Pancreas (tissue), 10 donors: ENCODE data around the gene SRP9. TPM values are rescaled to one million over a fixed set of nuclear protein-coding genes. Genes with fewer than 3 reads are reported as not detected.
"Not testable (repeated sequence)": the region's sequence is repeated elsewhere in the genome, so short reads cannot be mapped to it uniquely, and the experiment has no call there.

ENCODE experiments used
- ATAC-seq, 4 donors: fragments of 200-7000 bp; cut with Tn5 transposase; one replicate each; pipeline versions ENCODE4 v1.8.0 to v1.9.1; 2020; ENCODE audit warnings: mild to moderate bottlenecking in 4 of 4, moderate library complexity in 4 of 4
- DNase-seq, 6 donors: peaks; one replicate each; pipeline ENCODE4 v3.0.0-alpha.2; 2020
- FAIRE-seq: peaks from 2 replicates; lab custom pipeline; 2012; peaks lifted over from hg19 to GRCh38; lab: Jason Lieb, UNC
- H3K27ac ChIP-seq, 4 donors: fragments of 200-600 bp; sonication (generic); 1 replicate in 3 of 4; 2 replicates in 1 of 4; pipeline versions ENCODE4 v1.5.0 to v1.8.0; 2020
- H3K27me3 ChIP-seq, 4 donors: fragments of 200-600 bp; one replicate each; pipeline ENCODE4 v1.8.0; 2021
- H3K36me3 ChIP-seq, 3 donors: fragments of 200-600 bp; sonication (generic) in 1 of 3; one replicate each; pipeline versions ENCODE4 v1.5.0 to v1.8.0; 2020 to 2021
- H3K4me1 ChIP-seq, 3 donors: fragments of 200-600 bp; one replicate each; pipeline ENCODE4 v1.8.0; 2021
- H3K4me3 ChIP-seq, 4 donors: fragments of 200-600 bp; sonication (generic) in 2 of 4; one replicate each; pipeline versions ENCODE4 v1.5.0 to v1.8.0; 2020 to 2021
- H3K9me3 ChIP-seq, 4 donors: fragments of 200-600 bp; one replicate each; pipeline ENCODE4 v1.8.0; 2021
- WGBS, 2 donors: extraction: QIAGEN DNeasy Blood & Tissue Kit; methylation state at CpG; one replicate each; pipeline ENCODE4 v1.1.7; 2013; 5-methylcytosine and 5-hydroxymethylcytosine counted together
- intact Hi-C, 3 donors: fragments of 100-400 bp; cut with DNase I; formaldehyde crosslinking; loops; one replicate each; pipeline versions ENCODE4 v1.11.1 to v1.14.2; 2022
- polyA plus RNA-seq, 2 donors: library from polyadenylated mRNA; stranded (reverse); fragments of 200-250 nt; gene quantifications; one replicate each; pipeline ENCODE4 v1.2.3, GENCODE V29; 2013
- total RNA-seq, 6 donors: library from RNA; stranded (reverse); fragmentation: NEBNext Ultra II Directional in 4 of 6; extraction: Animal tissue kit (Norgen Biotek cat#: 25700) in 4 of 6; gene quantifications; one replicate each; pipeline versions ENCODE4 v1.2.1 to v1.2.4, GENCODE V29; 2021 to 2023
- TF ChIP-seq, protein P1 (sequence below), 4 donors: fragments of 200-600 bp; sonication (generic) in 3 of 4; IDR thresholded peaks; one replicate each; pipeline versions ENCODE4 v1.5.0 to v1.8.0; 2021; ENCODE audit warnings: antibody characterized with exemption in 4 of 4
- donor health status: healthy with polysubstance abuse.
- donor health status: DM: no; HTN: no; CAD: no; lungs with moderate emphysema.
- donor health status: DM: no; HTN: no; CAD: no.
- donor health status: control.
- donor health status: control.
- donor health status: Bipolar disorder and iron deficiency.
- donor health status: DM: yes; HTN: yes; CAD: no.
- donor health status: DM: no; HTN: no; CAD: no.
- donor health status: DM: no; HTN: no; CAD: no.
- donor health status: DM: yes; HTN: yes; CAD: no.

The SRP9 gene
- total and polyA plus RNA-seq, 8 donors = 63.0 to 145 (median 89.5) TPM

DNA sequence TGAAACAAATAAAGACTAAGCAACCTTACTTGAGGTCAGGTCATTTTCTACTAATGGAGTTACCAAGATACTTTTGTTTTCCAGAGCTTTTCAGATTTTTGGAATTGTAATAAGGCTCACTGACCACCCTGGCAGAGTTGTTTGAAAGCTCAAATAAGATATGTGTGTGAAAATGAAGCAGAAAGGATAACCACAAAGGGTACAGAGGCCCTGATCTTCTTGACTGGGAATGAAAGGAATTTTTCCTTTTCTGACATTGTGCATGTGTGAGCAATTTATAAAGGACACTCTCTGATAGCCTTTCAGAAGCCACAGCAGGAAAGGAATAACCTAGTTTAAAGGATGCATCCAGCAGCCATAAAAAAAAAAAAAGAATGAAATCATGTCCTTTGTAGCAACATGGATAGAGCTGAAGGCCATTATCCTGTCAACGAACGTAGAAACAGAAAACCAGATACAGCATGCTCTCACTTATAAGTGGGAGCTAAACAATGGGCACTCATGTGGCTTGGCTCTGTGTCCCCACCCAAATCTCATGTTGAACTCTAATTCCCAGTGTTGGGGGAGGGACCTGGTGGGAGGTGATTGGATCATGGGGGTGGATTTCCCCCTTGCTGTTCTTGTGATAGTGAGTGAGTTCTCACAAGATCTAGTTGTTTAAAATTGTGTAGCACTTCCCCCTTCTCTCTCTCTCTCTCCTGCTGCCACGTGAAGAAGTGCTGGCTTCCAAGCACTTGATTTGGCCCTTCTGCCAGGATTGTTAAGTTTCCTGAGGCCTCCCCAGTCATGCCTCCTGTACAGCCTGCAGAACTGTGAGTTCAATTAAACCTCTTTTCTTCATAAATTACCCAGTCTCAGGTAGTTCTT, 3.1 kb upstream of the SRP9 start:
- Histone ChIP-seq H3K4me1 (peaks cover 17 to 42% (median 20%) of the 10 kb centered on the region in 3 donors), H3K36me3 (no peaks in the 10 kb centered on the region), H3K9me3 (no peaks in the 10 kb centered on the region), H3K27ac (no peak overlapping the region), H3K27me3 (no peaks in the 10 kb centered on the region), H3K4me3 (no peak overlapping the region)
- ATAC-seq = no peak
- TF ChIP-seq, protein P1, sequence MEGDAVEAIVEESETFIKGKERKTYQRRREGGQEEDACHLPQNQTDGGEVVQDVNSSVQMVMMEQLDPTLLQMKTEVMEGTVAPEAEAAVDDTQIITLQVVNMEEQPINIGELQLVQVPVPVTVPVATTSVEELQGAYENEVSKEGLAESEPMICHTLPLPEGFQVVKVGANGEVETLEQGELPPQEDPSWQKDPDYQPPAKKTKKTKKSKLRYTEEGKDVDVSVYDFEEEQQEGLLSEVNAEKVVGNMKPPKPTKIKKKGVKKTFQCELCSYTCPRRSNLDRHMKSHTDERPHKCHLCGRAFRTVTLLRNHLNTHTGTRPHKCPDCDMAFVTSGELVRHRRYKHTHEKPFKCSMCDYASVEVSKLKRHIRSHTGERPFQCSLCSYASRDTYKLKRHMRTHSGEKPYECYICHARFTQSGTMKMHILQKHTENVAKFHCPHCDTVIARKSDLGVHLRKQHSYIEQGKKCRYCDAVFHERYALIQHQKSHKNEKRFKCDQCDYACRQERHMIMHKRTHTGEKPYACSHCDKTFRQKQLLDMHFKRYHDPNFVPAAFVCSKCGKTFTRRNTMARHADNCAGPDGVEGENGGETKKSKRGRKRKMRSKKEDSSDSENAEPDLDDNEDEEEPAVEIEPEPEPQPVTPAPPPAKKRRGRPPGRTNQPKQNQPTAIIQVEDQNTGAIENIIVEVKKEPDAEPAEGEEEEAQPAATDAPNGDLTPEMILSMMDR (IDR thresholded peaks at IDR 0.05) = no peak
- no peak for FAIRE-seq
- intact Hi-C loops = loop anchor here in 2 of 3 donors (10.0 kb wide), 3 partner anchors 200 to 300 kb away; no protein-coding TSS in a partner anchor
- no peak for DNase-seq
- WGBS, 2 donors = 73 to 77% methylated on average over 3 of the region's 3 CpGs

DNA sequence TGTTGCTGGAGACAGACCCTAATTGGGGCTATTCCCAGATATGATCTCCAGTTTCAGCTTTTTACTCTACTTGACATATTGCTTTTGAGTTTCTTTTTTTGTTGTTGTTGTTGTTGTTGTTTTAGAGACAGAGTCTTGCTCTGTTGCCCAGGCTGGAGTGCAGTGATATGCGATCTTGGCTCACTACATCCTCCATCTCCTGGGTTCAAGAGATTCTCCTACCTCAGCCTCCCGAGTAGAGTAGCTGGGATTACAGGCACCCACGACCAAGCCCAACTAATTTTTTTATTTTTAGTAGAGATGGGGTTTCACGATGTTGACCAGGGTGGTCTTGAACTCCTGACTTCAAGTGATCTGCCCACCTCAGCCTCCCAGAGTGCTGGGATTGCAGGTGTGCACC, 1.3 kb upstream of the SRP9 start:
- intact Hi-C loops = loop anchor here in 2 of 3 donors (10.0 kb wide), 3 partner anchors 199 to 301 kb away; no protein-coding TSS in a partner anchor
- FAIRE-seq (no peak), DNase-seq (no peak), ATAC-seq (no peak)
- Histone ChIP-seq H3K9me3 (no peaks in the 10 kb centered on the region), H3K4me3 (no peak overlapping the region), H3K36me3 (no peaks in the 10 kb centered on the region), H3K27ac (no peak overlapping the region), H3K4me1 (peaks cover 17 to 51% (median 31%) of the 10 kb centered on the region in 3 donors), H3K27me3 (no peaks in the 10 kb centered on the region)
- 85 to 88% methylated on average over 4 of the region's 4 CpGs for WGBS, 2 donors
- TF ChIP-seq, protein P1 (IDR thresholded peaks at IDR 0.05) = no peak

DNA sequence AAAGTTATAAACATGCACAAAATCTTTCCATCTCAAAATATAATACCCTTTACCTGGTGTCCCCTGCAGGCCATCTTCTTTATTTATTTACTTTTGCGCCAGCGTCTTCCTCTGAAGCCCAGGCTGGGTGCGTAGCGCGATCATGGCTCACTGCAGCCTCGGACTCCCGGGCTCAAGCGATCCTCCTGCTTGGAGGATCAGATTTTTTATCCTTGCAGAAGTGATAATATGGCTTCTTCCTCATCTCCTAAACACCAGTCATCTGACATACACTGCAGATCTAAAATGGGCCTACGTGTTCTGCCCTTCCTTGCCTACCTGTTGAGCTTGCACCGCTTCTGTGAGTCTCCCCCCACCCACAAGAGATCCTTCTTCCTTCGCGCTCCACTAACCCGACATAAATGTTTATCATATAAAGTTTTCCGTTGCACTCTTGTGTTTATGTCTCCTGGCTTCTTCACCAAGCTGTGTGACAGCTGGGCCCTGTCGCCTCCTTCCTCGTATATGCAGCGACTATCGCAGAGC, 506 bp upstream of the SRP9 start:
- intact Hi-C loops = loop anchor here in 2 of 3 donors (10.0 kb wide), 3 partner anchors 198 to 302 kb away; no protein-coding TSS in a partner anchor
- Histone ChIP-seq H3K27ac (peak overlapping the region in 3 of 4 donors; percentile 85 to 95 (median 89)), H3K9me3 (no peaks in the 10 kb centered on the region), H3K4me1 (peaks cover 12 to 50% (median 27%) of the 10 kb centered on the region in 3 donors), H3K36me3 (no peaks in the 10 kb centered on the region), H3K27me3 (no peaks in the 10 kb centered on the region), H3K4me3 (peak overlapping the region in 2 of 4 donors; percentile 74 to 82)
- 18 to 28% methylated on average over 18 of the region's 18 CpGs for WGBS, 2 donors
- no peak for FAIRE-seq
- peak in 2 of 4 donors; percentile 0 for ATAC-seq
- DNase-seq = no peak
- TF ChIP-seq, protein P1 (IDR thresholded peaks at IDR 0.05) = no peak

DNA sequence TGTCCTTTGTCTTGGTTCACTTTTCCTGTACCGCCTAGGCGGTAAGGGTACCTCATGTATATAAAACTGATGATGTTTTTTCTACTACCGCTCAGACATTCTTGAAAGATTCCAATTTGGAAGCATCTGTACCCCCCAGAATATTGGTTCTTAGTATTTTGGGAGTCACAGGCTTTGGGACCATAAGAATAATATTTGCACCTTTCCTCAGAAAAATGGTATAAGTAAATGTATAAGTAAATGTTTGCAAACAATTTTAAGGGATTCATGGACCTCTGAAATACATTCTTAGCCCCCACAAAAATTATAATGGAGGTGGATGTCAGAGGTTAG, 677 bp downstream of the SRP9 start:
- WGBS, 2 donors = 0 to 1% methylated on average over 3 of the region's 3 CpGs
- TF ChIP-seq, protein P1 (IDR thresholded peaks at IDR 0.05) = no peak

DNA sequence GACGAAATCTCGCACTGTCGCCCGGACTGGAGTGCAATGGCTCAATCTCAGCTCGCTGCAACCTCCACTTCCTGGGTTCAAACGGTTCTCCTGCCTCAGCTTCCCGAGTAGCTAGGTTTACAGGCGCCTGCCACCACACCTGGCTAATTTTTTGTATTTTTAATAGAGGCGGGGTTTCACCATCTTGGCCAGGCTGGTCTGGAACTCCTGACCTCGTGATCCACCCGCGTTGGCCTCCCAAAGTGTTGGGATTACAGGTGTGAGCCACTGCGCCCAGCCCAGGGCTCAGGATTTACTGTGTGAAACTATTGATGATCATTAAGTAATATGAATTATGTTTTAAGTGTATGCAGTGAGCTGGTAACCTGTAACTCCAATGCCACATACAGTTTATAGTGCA, 1.5 kb downstream of the SRP9 start:
- not testable (repeated sequence) for H3K27me3 ChIP-seq, ATAC-seq, H3K27ac ChIP-seq, FAIRE-seq, H3K9me3 ChIP-seq, DNase-seq, H3K36me3 ChIP-seq
- WGBS, 2 donors = 46% methylated on average over 13 of the region's 13 CpGs
- intact Hi-C loops = loop anchor here in 2 of 3 donors (10.0 kb wide), 3 partner anchors 196 to 304 kb away; no protein-coding TSS in a partner anchor
- Histone ChIP-seq H3K4me1 (peaks cover 0 to 38% (median 17%) of the 10 kb centered on the region in 3 donors), H3K4me3 (peak overlapping the region in 3 of 4 donors; percentile 74 to 86 (median 82))

More for the DNA sequence above, 677 bp downstream of the SRP9 start:
- ATAC-seq = no peak
- no peaks in the 10 kb centered on the region for H3K27me3 ChIP-seq
- peak overlapping the region; percentile 63 to 86 (median 78) for H3K4me3 ChIP-seq
- intact Hi-C loops = loop anchor here in 2 of 3 donors (10.0 kb wide), 3 partner anchors 196 to 304 kb away; no protein-coding TSS in a partner anchor
- no peak for DNase-seq
- peaks cover 5 to 46% (median 21%) of the 10 kb centered on the region in 3 donors for H3K4me1 ChIP-seq
- no peaks in the 10 kb centered on the region for H3K9me3 ChIP-seq
- H3K36me3 ChIP-seq = peaks cover 0 to under 1% (median 0%) of the 10 kb centered on the region in 3 donors
- no peak for FAIRE-seq
- H3K27ac ChIP-seq = peak overlapping the region; percentile 85 to 95 (median 89)
